Osteoblast (primary cell): ENCODE data around the gene CCDC102A. TPM values are rescaled to one million over a fixed set of nuclear protein-coding genes. Genes with fewer than 3 reads are reported as not detected.
A peak's percentile ranks its signal among the peaks of the same experiment; 100 is the strongest.

Experiments used
- DNase-seq: peaks from one replicate; pipeline ENCODE4 v3.0.0; 2011; ENCODE audit warnings: low spot score, mixed read lengths; ENCODE audit not compliant: insufficient read length; ENCODE audit errors: missing footprints
- H2AFZ ChIP-seq: 2 replicates; pipeline ENCODE4 v1.6.0; 2011; ENCODE audit warnings: mild to moderate bottlenecking, low read length
- H3K27ac ChIP-seq: 2 replicates; pipeline ENCODE4 v1.5.1; 2011; ENCODE audit warnings: mild to moderate bottlenecking, low read depth, low read length, moderate library complexity
- H3K27me3 ChIP-seq: 2 replicates; pipeline ENCODE4 v1.6.0; 2012; ENCODE audit warnings: mild to moderate bottlenecking, control low read depth, inconsistent platforms, low read length, moderate library complexity; ENCODE audit not compliant: insufficient read depth
- H3K36me3 ChIP-seq: 2 replicates; pipeline ENCODE4 v1.5.1; 2011; ENCODE audit warnings: mild to moderate bottlenecking, low read length, control low read depth, moderate library complexity; ENCODE audit not compliant: insufficient read depth
- H3K4me1 ChIP-seq: 2 replicates; pipeline ENCODE4 v1.5.1; 2011; ENCODE audit warnings: mild to moderate bottlenecking, low read length, control low read depth, moderate library complexity; ENCODE audit not compliant: insufficient read depth
- H3K4me2 ChIP-seq: 2 replicates; pipeline ENCODE4 v1.6.0; 2011; ENCODE audit warnings: mild to moderate bottlenecking, low read length; ENCODE audit not compliant: insufficient read depth
- H3K4me3 ChIP-seq: fragments of 200-600 bp; sonication (generic); 3 replicates; pipeline ENCODE4 v1.5.1; 2012; ENCODE audit warnings: mild to moderate bottlenecking, low read length, inconsistent platforms; ENCODE audit not compliant: insufficient read depth
- H3K79me2 ChIP-seq: 2 replicates; pipeline ENCODE4 v1.6.0; 2012; ENCODE audit warnings: mild to moderate bottlenecking, low read length, control low read depth, inconsistent platforms; ENCODE audit not compliant: insufficient read depth
- H3K9me3 ChIP-seq: 2 replicates; pipeline ENCODE4 v1.5.1; 2011; ENCODE audit warnings: low read depth, low read length, control low read depth
- H4K20me1 ChIP-seq: 2 replicates; pipeline ENCODE4 v1.6.0; 2012; ENCODE audit warnings: mild to moderate bottlenecking, low read length, control low read depth; ENCODE audit not compliant: insufficient read depth
- total RNA-seq: library from RNA; depleted of rRNA; stranded (reverse); fragments of >200 nt; gene quantifications from 2 replicates; pipeline ENCODE4 v1.2.3, GENCODE V29; 2012
- TF ChIP-seq, protein P1 (sequence below): IDR thresholded peaks from 2 replicates; pipeline ENCODE4 v1.5.1; 2011; ENCODE audit warnings: mild to moderate bottlenecking, low read depth, low read length, moderate library complexity; ENCODE audit errors: extremely low read depth

Gene CCDC102A
- total RNA-seq, 1 donor, result 9.8 TPM

DNA sequence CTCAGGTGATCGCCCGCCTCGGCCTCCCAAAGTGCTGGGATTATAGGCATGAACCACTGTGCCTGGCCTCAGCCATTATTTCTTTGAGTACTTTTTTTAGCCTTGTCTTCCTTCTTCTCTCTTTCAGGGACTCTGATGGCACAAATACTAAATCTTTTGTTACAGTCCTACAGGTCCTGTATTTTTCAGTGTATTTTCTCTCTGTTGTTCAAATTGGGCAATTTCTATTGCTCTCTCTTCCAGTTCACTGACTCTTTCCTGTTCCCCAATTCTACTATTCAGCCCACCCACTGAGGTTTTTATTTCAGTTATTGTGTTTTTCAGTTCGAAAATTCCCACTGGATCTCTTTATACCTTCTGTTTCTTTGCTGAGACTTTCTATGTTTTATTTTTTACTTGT is 42.6 kb downstream of the CCDC102A start:
- H3K79me2 ChIP-seq, result no peaks in the 10 kb centered on the region
- H2AFZ ChIP-seq, result no peak overlapping the region

DNA sequence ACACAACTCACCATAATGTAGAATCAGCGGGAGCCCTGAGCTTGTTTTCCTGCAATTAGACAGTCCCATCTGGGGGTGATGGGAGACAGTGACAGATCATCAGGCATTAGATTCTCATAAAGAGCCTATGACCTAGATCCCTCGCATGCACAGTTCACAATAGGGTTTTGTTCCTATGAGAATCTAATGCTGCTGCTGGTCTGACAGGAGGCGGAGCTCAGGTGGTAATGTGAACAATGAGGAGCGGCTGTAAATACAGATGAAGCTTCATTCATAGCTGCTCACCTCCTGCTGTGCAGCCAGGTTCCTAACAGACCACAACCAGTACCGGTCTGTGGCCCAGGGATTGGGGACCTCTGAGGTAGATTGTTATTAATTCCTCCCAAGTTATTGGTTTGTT is 47.1 kb downstream of the CCDC102A start:
- TF ChIP-seq, protein P1, sequence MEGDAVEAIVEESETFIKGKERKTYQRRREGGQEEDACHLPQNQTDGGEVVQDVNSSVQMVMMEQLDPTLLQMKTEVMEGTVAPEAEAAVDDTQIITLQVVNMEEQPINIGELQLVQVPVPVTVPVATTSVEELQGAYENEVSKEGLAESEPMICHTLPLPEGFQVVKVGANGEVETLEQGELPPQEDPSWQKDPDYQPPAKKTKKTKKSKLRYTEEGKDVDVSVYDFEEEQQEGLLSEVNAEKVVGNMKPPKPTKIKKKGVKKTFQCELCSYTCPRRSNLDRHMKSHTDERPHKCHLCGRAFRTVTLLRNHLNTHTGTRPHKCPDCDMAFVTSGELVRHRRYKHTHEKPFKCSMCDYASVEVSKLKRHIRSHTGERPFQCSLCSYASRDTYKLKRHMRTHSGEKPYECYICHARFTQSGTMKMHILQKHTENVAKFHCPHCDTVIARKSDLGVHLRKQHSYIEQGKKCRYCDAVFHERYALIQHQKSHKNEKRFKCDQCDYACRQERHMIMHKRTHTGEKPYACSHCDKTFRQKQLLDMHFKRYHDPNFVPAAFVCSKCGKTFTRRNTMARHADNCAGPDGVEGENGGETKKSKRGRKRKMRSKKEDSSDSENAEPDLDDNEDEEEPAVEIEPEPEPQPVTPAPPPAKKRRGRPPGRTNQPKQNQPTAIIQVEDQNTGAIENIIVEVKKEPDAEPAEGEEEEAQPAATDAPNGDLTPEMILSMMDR, result no peak
- no peak overlapping the region for H3K27ac ChIP-seq
- H3K27me3 ChIP-seq, result peaks cover 14% of the 10 kb centered on the region
- no peak overlapping the region for H2AFZ ChIP-seq
- H3K4me2 ChIP-seq, result no peak overlapping the region
- H3K9me3 ChIP-seq, result no peaks in the 10 kb centered on the region
- no peaks in the 10 kb centered on the region for H3K79me2 ChIP-seq
- H4K20me1 ChIP-seq, result no peaks in the 10 kb centered on the region
- DNase-seq, result no peak
- no peak overlapping the region for H3K4me3 ChIP-seq
- no peaks in the 10 kb centered on the region for H3K36me3 ChIP-seq
- H3K4me1 ChIP-seq, result peaks cover 13% of the 10 kb centered on the region

More for the DNA sequence above, 42.6 kb downstream of the CCDC102A start:
- H3K9me3 ChIP-seq, result no peaks in the 10 kb centered on the region
- no peaks in the 10 kb centered on the region for H3K4me1 ChIP-seq
- TF ChIP-seq, protein P1, result no peak
- DNase-seq, result peak; percentile 9
- H3K27me3 ChIP-seq, result peaks cover 18% of the 10 kb centered on the region
- H3K27ac ChIP-seq, result no peak overlapping the region
- no peak overlapping the region for H3K4me3 ChIP-seq
- H3K36me3 ChIP-seq, result no peaks in the 10 kb centered on the region
- H3K4me2 ChIP-seq, result no peak overlapping the region
- no peaks in the 10 kb centered on the region for H4K20me1 ChIP-seq

DNA sequence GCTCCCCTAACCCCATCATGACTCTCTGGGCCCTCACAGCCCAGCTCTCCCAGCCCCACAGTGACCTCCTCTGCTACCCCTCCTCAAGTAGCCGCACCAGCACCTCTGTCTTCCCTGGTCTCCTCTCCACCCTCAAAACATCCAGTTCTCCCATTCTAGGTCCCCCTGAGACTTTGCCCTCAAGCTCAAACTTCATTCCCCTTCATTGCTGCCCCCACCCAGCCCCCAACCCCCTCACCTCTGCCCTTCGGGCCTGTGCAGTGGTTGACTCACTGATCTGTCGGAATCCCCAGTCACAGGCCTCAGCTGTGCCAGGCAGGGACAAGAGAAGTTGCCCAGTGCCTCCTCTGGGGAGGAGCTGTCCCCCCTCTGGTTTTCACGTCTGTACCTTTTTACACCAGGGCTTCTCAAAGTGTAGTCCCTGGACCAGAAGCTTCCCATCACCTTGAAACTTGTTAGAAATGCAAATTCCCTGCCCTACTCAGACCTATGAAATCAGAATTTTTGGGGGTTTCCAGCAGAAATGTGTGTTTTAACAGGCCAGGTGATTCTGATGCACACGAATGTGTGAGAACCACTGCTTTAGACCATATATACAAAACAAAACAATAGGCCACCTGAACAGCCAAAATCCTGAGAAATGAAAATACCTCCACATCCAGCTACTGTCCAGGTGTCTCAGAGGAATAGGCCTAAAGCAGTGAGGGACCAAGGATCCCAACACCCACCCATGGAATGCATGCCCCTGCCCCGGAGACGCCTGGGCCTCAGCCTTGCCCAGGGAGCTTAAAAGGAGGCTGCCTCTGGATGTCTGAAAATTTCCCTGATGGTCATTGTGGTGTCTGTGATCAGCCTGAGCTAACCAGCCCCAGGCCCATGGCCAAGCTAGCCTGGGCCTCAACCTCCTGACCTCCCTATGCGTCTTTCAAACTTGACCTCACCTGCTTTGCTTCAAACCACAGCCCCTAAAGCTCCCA is 49.2 kb downstream of the CCDC102A start:
- Histone ChIP-seq H3K36me3 (no peaks in the 10 kb centered on the region), H3K9me3 (no peaks in the 10 kb centered on the region), H3K4me1 (peaks cover 13% of the 10 kb centered on the region), H2AFZ (peak overlapping the region; percentile 96), H3K27me3 (peaks cover 12% of the 10 kb centered on the region), H3K79me2 (no peaks in the 10 kb centered on the region), H3K4me2 (peak overlapping the region; percentile 78), H4K20me1 (no peaks in the 10 kb centered on the region), H3K27ac (no peak overlapping the region), H3K4me3 (peak overlapping the region; percentile 86)
- TF ChIP-seq, protein P1, result no peak
- DNase-seq, result peak; percentile 83
